ENCODE measurements around the gene CDK2.
A peak's percentile ranks its signal among the peaks of the same experiment; 100 is the strongest.

GRCh38 chr12:55972911-55973598 lies 6.4 kb downstream of the CDK2 start:
- TF ChIP-seq EP300 (conservative IDR thresholded peaks at IDR 0.05; ENCODE audit: poor library complexity, severe bottlenecking), result no peak
- TF ChIP-seq, protein P1, sequence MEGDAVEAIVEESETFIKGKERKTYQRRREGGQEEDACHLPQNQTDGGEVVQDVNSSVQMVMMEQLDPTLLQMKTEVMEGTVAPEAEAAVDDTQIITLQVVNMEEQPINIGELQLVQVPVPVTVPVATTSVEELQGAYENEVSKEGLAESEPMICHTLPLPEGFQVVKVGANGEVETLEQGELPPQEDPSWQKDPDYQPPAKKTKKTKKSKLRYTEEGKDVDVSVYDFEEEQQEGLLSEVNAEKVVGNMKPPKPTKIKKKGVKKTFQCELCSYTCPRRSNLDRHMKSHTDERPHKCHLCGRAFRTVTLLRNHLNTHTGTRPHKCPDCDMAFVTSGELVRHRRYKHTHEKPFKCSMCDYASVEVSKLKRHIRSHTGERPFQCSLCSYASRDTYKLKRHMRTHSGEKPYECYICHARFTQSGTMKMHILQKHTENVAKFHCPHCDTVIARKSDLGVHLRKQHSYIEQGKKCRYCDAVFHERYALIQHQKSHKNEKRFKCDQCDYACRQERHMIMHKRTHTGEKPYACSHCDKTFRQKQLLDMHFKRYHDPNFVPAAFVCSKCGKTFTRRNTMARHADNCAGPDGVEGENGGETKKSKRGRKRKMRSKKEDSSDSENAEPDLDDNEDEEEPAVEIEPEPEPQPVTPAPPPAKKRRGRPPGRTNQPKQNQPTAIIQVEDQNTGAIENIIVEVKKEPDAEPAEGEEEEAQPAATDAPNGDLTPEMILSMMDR (IDR thresholded peaks at IDR 0.05; ENCODE audit: poor library complexity, severe bottlenecking), result no peak
- peak; percentile 10 for TF ChIP-seq RAD21 (conservative IDR thresholded peaks at IDR 0.05)

Measured in neural cell (in vitro differentiated cells).